KOPT-K1 (cell line): Measurements from ENCODE around the gene RABL6.

Experiments
- H3K27ac ChIP-seq: fragments of 200-600 bp; sonication (generic); 2 replicates; pipeline ENCODE4 v1.5.1; 2016; ENCODE audit warnings: antibody characterized with exemption, mild to moderate bottlenecking, low read depth, low read length; ENCODE audit not compliant: poor library complexity, severe bottlenecking
- H3K36me3 ChIP-seq: fragments of 200-600 bp; sonication (generic); 2 replicates; pipeline ENCODE4 v1.5.1; 2017; ENCODE audit warnings: antibody characterized with exemption, mild to moderate bottlenecking, low read length, moderate library complexity; ENCODE audit not compliant: insufficient read depth
- H3K9me3 ChIP-seq: fragments of 200-600 bp; sonication (generic); 2 replicates; pipeline ENCODE4 v1.5.1; 2017; ENCODE audit warnings: antibody characterized with exemption, low read length, mild to moderate bottlenecking; ENCODE audit not compliant: insufficient read depth, poor library complexity, severe bottlenecking

RABL6 gene

GRCh38 chr9:136889858-136890257, 82.1 kb downstream of the RABL6 start:
- Histone ChIP-seq H3K9me3 (no peaks in the 10 kb centered on the region), H3K27ac (no peak overlapping the region), H3K36me3 (peaks cover 45% of the 10 kb centered on the region)

GRCh38 chr9:136890661-136891060, 82.9 kb downstream of the RABL6 start:
- peaks cover 52% of the 10 kb centered on the region for H3K36me3 ChIP-seq

More at GRCh38 chr9:136890661-136891060, 82.9 kb downstream of the RABL6 start:
- no peak overlapping the region for H3K27ac ChIP-seq
- H3K9me3 ChIP-seq = no peaks in the 10 kb centered on the region
